ENCODE results near the gene PHLDB1. TPM values are rescaled to one million over a fixed set of nuclear protein-coding genes. Genes with fewer than 3 reads are reported as not detected.

PHLDB1 gene
- total and polyA plus RNA-seq, 4 donors, result 4.8 to 15.4 (median 6.0) TPM

GRCh38 chr11:118699506-118700220, 92.2 kb downstream of the PHLDB1 start:
- Histone ChIP-seq H3K36me3 (ENCODE audit: control insufficient read depth in 4 of 4, insufficient read depth in 3 of 4, low read depth in 1 of 4, low read length in 3 of 4) (no peaks in the 10 kb centered on the region), H3K27me3 (ENCODE audit: control insufficient read depth in 4 of 4, insufficient read depth in 4 of 4, low read length in 3 of 4) (no peaks in the 10 kb centered on the region), H3K4me3 (ENCODE audit: low read depth in 1 of 3, low read length in 3 of 3) (no peak overlapping the region), H3K9ac (ENCODE audit: low read depth in 1 of 2, low read length in 2 of 2) (no peak overlapping the region), H3K27ac (ENCODE audit: low read depth in 1 of 2, low read length in 2 of 2) (peak overlapping the region in 1 of 2 donors; percentile 41), H3K9me3 (ENCODE audit: control insufficient read depth in 4 of 4, low read length in 3 of 4) (no peaks in the 10 kb centered on the region), H3K4me1 (ENCODE audit: control insufficient read depth in 4 of 4, insufficient read depth in 4 of 4, low read length in 3 of 4) (no peaks in the 10 kb centered on the region)
- WGBS, result 88% methylated on average over 7 of the region's 7 CpGs
- DNase-seq (ENCODE audit: low spot score), result no peak
- TF ChIP-seq MAX (IDR thresholded peaks at IDR 0.05) (no peak), FOXA2 (IDR thresholded peaks at IDR 0.05) (no peak), TAF1 (conservative IDR thresholded peaks at IDR 0.05) (no peak), RXRA (IDR thresholded peaks at IDR 0.05) (no peak), YY1 (IDR thresholded peaks at IDR 0.05) (no peak), RAD21 (IDR thresholded peaks at IDR 0.05) (no peak), SP1 (IDR thresholded peaks at IDR 0.05) (no peak), HNF4A (conservative IDR thresholded peaks at IDR 0.05) (no peak), EGR1 (IDR thresholded peaks at IDR 0.05; ENCODE audit: low read depth in 2 of 2) (no peak), HNF4G (IDR thresholded peaks at IDR 0.05) (no peak), ZBTB33 (IDR thresholded peaks at IDR 0.05) (no peak), JUND (IDR thresholded peaks at IDR 0.05) (no peak), FOXA1 (IDR thresholded peaks at IDR 0.05) (no peak)
- TF ChIP-seq, protein P1, sequence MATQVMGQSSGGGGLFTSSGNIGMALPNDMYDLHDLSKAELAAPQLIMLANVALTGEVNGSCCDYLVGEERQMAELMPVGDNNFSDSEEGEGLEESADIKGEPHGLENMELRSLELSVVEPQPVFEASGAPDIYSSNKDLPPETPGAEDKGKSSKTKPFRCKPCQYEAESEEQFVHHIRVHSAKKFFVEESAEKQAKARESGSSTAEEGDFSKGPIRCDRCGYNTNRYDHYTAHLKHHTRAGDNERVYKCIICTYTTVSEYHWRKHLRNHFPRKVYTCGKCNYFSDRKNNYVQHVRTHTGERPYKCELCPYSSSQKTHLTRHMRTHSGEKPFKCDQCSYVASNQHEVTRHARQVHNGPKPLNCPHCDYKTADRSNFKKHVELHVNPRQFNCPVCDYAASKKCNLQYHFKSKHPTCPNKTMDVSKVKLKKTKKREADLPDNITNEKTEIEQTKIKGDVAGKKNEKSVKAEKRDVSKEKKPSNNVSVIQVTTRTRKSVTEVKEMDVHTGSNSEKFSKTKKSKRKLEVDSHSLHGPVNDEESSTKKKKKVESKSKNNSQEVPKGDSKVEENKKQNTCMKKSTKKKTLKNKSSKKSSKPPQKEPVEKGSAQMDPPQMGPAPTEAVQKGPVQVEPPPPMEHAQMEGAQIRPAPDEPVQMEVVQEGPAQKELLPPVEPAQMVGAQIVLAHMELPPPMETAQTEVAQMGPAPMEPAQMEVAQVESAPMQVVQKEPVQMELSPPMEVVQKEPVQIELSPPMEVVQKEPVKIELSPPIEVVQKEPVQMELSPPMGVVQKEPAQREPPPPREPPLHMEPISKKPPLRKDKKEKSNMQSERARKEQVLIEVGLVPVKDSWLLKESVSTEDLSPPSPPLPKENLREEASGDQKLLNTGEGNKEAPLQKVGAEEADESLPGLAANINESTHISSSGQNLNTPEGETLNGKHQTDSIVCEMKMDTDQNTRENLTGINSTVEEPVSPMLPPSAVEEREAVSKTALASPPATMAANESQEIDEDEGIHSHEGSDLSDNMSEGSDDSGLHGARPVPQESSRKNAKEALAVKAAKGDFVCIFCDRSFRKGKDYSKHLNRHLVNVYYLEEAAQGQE (IDR thresholded peaks at IDR 0.05), result no peak
- TF ChIP-seq, protein P2, sequence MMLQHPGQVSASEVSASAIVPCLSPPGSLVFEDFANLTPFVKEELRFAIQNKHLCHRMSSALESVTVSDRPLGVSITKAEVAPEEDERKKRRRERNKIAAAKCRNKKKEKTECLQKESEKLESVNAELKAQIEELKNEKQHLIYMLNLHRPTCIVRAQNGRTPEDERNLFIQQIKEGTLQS (IDR thresholded peaks at IDR 0.05), result no peak
- TF ChIP-seq, protein P3, sequence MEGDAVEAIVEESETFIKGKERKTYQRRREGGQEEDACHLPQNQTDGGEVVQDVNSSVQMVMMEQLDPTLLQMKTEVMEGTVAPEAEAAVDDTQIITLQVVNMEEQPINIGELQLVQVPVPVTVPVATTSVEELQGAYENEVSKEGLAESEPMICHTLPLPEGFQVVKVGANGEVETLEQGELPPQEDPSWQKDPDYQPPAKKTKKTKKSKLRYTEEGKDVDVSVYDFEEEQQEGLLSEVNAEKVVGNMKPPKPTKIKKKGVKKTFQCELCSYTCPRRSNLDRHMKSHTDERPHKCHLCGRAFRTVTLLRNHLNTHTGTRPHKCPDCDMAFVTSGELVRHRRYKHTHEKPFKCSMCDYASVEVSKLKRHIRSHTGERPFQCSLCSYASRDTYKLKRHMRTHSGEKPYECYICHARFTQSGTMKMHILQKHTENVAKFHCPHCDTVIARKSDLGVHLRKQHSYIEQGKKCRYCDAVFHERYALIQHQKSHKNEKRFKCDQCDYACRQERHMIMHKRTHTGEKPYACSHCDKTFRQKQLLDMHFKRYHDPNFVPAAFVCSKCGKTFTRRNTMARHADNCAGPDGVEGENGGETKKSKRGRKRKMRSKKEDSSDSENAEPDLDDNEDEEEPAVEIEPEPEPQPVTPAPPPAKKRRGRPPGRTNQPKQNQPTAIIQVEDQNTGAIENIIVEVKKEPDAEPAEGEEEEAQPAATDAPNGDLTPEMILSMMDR (IDR thresholded peaks at IDR 0.05; ENCODE audit: low read depth, low read length, missing input control), result no peak
